H1 (cell line): ENCODE data around the gene DAZAP1. TPM values are rescaled to one million over a fixed set of nuclear protein-coding genes. Genes with fewer than 3 reads are reported as not detected.

Experiments used
- CHD2 ChIP-seq: IDR thresholded peaks from 2 replicates; pipeline ENCODE4 v1.6.1; 2012; ENCODE audit warnings: low read length, improper control_type of control experiment
- HDAC2 ChIP-seq, 2 experiments: fragments of 300-600 bp in 1 of 2; sonication (generic) in 1 of 2; IDR thresholded peaks; 2 replicates each; pipeline ENCODE4 v1.6.1; 2011 to 2012; ENCODE audit warnings: low read depth in 2 of 2, low read length in 2 of 2, mild to moderate bottlenecking in 2 of 2, moderate library complexity in 2 of 2, borderline replicate concordance in 1 of 2, inconsistent platforms in 1 of 2
- SP1 ChIP-seq: IDR thresholded peaks from 2 replicates; pipeline ENCODE4 v1.6.1; 2011; ENCODE audit warnings: low read depth, low read length
- TBP ChIP-seq: IDR thresholded peaks from 2 replicates; pipeline ENCODE4 v1.6.1; 2011; ENCODE audit warnings: low read depth, low read length, improper control_type of control experiment
- polyA plus RNA-seq, 7 experiments: library from polyadenylated mRNA; depleted of rRNA in 3 of 7; stranded (reverse) in 5 of 7; unstranded in 2 of 7; fragments of >200 nt in 5 of 7; fragments of 200-250 nt in 2 of 7; gene quantifications; 1 replicate in 5 of 7; 2 replicates in 1 of 7; 4 replicates in 1 of 7; pipeline versions ENCODE4 v1.2.1 to v1.2.3, GENCODE V29; 2011 to 2013; ENCODE audit warnings: missing spikeins in 2 of 7, mixed read lengths in 2 of 7
- total RNA-seq: library from RNA; stranded (reverse); fragmentation: NEBNext Ultra II Directional; extraction: Animal tissue kit (Norgen Biotek cat#: 25700); gene quantifications from 2 replicates; pipeline ENCODE4 v1.2.1, GENCODE V29; 2021

The DAZAP1 gene
- total and polyA plus RNA-seq, 2 of the 8 experiments (the other 6 are each of a cell fraction or from before 2014, with no cell fraction given) = 79.6 to 341 TPM

GRCh38 chr19:1373534-1374249 is 33.7 kb upstream of the DAZAP1 start (continued):
- TF ChIP-seq SP1 = no peak
- no peak for TF ChIP-seq CHD2
- no peak for TF ChIP-seq HDAC2 (IDR thresholded peaks at IDR 0.05; ENCODE audit: borderline replicate concordance in 1 of 2, low read depth in 2 of 2, low read length in 2 of 2)
- TF ChIP-seq TBP = no peak
